Adrenal gland (tissue), 12 donors: Measurements from ENCODE around the gene ZKSCAN8. TPM values are rescaled to one million over a fixed set of nuclear protein-coding genes. Genes with fewer than 3 reads are reported as not detected.
"Not testable (repeated sequence)": the region's sequence is repeated elsewhere in the genome, so short reads cannot be mapped to it uniquely, and the experiment has no call there.

ENCODE experiments used
- DNase-seq, 7 donors: peaks; one replicate each; pipeline ENCODE4 v3.0.0-alpha.2; 2019 to 2020
- H3K27ac ChIP-seq, 5 donors: fragments of 200-600 bp; sonication (generic) in 4 of 5; 1 replicate in 3 of 5; 2 replicates in 2 of 5; pipeline versions ENCODE4 v1.5.1 to v1.8.0; 2016 to 2020; ENCODE audit warnings: mild to moderate bottlenecking in 1 of 5
- H3K27me3 ChIP-seq: fragments of 200-600 bp; 2 replicates; pipeline ENCODE4 v1.8.0; 2021
- H3K36me3 ChIP-seq, 2 donors: fragments of 200-600 bp; replicated peaks in 1 of 2; 1 replicate in 1 of 2; 2 replicates in 1 of 2; pipeline versions ENCODE4 v1.5.1 to v1.8.0; 2018 to 2022
- H3K4me1 ChIP-seq, 2 donors: fragments of 200-600 bp; replicated peaks in 1 of 2; 1 replicate in 1 of 2; 2 replicates in 1 of 2; pipeline versions ENCODE4 v1.5.1 to v1.8.0; 2018 to 2021
- H3K4me3 ChIP-seq, 4 donors: fragments of 200-600 bp; sonication (generic) in 3 of 4; one replicate each; pipeline ENCODE4 v1.5.1; 2016 to 2018
- H3K9me3 ChIP-seq, 3 donors: fragments of 200-600 bp; sonication (generic) in 1 of 3; replicated peaks in 1 of 3; 1 replicate in 2 of 3; 2 replicates in 1 of 3; pipeline versions ENCODE4 v1.5.1 to v1.8.0; 2016 to 2021
- CTCF ChIP-seq, 6 experiments: fragments of 450-650 bp in 4 of 6; fragments of 200-600 bp in 2 of 6; sonication (generic) in 1 of 6; IDR thresholded peaks; 1 replicate in 5 of 6; 2 replicates in 1 of 6; pipeline versions ENCODE4 v1.5.1 to v1.8.0; 2016 to 2021; ENCODE audit warnings: antibody characterized with exemption in 6 of 6, mild to moderate bottlenecking in 2 of 6, moderate library complexity in 1 of 6
- POLR2A ChIP-seq, 2 donors: fragments of 450-650 bp; IDR thresholded peaks; one replicate each; pipeline ENCODE4 v1.6.1; 2017; ENCODE audit warnings: antibody characterized with exemption in 2 of 2, mild to moderate bottlenecking in 2 of 2, moderate library complexity in 1 of 2
- WGBS, 4 donors: extraction: QIAGEN DNeasy Blood & Tissue Kit in 2 of 4; methylation state at CpG; one replicate each; pipeline versions ENCODE4 v1.1.5 to v1.1.7; 2013 to 2017; 5-methylcytosine and 5-hydroxymethylcytosine counted together
- intact Hi-C, 2 donors: fragments of 100-400 bp; cut with DNase I; formaldehyde crosslinking; loops; one replicate each; pipeline versions ENCODE4 v1.14.1 to v1.15.0; 2022 to 2023
- polyA plus RNA-seq, 3 donors: library from polyadenylated mRNA; stranded (reverse); fragments of 200-250 nt in 2 of 3; fragments of 350-450 nt in 1 of 3; fragmentation: Illumina TruSeq in 1 of 3; extraction: RNeasy Lipid Tissue Mini Kit (QIAGEN cat#74804) in 1 of 3; gene quantifications; one replicate each; pipeline ENCODE4 v1.2.3, GENCODE V29; 2013 to 2014
- total RNA-seq, 9 donors: library from RNA; depleted of rRNA in 4 of 9; stranded (reverse); fragments of >200 nt in 4 of 9; fragments of 120-200 nt in 1 of 9; fragmentation: NEBNext Ultra II Directional in 1 of 9; extraction: Animal tissue kit (Norgen Biotek cat#: 25700) in 1 of 9; gene quantifications; one replicate each; pipeline versions ENCODE4 v1.1.0 to v1.2.4, GENCODE V29; 2013 to 2023
- donor health status: healthy with polysubstance abuse.
- donor health status: Bipolar disorder and iron deficiency.
- donor health status: DM: yes; HTN: yes; CAD: no.
- donor health status: DM: no; HTN: no; CAD: no.
- donor health status: DM: no; HTN: no; CAD: no.
- donor health status: DM: yes; HTN: yes; CAD: no.

Gene ZKSCAN8
- total and polyA plus RNA-seq, 12 donors, result 3.5 to 26.1 (median 19.1) TPM

GRCh38 chr6:28117386-28118050, 24.2 kb upstream of the ZKSCAN8 start:
- Histone ChIP-seq H3K27me3 (no peaks in the 10 kb centered on the region), H3K27ac (no peak overlapping the region), H3K36me3 (peaks cover 0 to 41% of the 10 kb centered on the region in 2 donors), H3K4me1 (no peaks in the 10 kb centered on the region), H3K9me3 (no peaks in the 10 kb centered on the region), H3K4me3 (no peak overlapping the region)
- intact Hi-C loops, result no loop called here
- no peak for DNase-seq
- TF ChIP-seq CTCF (IDR thresholded peaks at IDR 0.05) (no peak), POLR2A (IDR thresholded peaks at IDR 0.05) (no peak)
- WGBS, 4 donors, result 95 to 99% (median 96%) methylated on average over 2 of the region's 2 CpGs

GRCh38 chr6:28118217-28118616, 23.5 kb upstream of the ZKSCAN8 start:
- intact Hi-C loops, result no loop called here
- Histone ChIP-seq H3K27me3 (no peaks in the 10 kb centered on the region), H3K4me1 (no peaks in the 10 kb centered on the region), H3K27ac (no peak overlapping the region), H3K36me3 (peaks cover 0 to 41% of the 10 kb centered on the region in 2 donors), H3K4me3 (no peak overlapping the region), H3K9me3 (no peaks in the 10 kb centered on the region)
- DNase-seq, result no peak
- TF ChIP-seq POLR2A (IDR thresholded peaks at IDR 0.05), result no peak
- TF ChIP-seq CTCF (IDR thresholded peaks at IDR 0.05), result no peak
- WGBS, 4 donors, result 76 to 92% (median 84%) methylated on average over 1 of the region's 1 CpG

- DNase-seq, result no peak
- intact Hi-C loops, result no loop called here
- no peak overlapping the region for H3K27ac ChIP-seq
- 87 to 97% (median 93%) methylated on average over 2 of the region's 2 CpGs for WGBS, 4 donors
- no peak overlapping the region for H3K4me3 ChIP-seq
- no peak for TF ChIP-seq POLR2A (IDR thresholded peaks at IDR 0.05)
- no peak for TF ChIP-seq CTCF (IDR thresholded peaks at IDR 0.05)
- H3K9me3 ChIP-seq, result no peaks in the 10 kb centered on the region
- peaks cover 4 to 18% of the 10 kb centered on the region in 2 donors for H3K4me1 ChIP-seq
- no peaks in the 10 kb centered on the region for H3K27me3 ChIP-seq
- peaks cover 0 to 20% of the 10 kb centered on the region in 2 donors for H3K36me3 ChIP-seq
Observed at GRCh38 chr6:28121876-28122275, 19.8 kb upstream of the ZKSCAN8 start.

GRCh38 chr6:28122283-28122682, 19.4 kb upstream of the ZKSCAN8 start:
- Histone ChIP-seq H3K4me1 (peaks cover 4 to 18% of the 10 kb centered on the region in 2 donors), H3K36me3 (peaks cover 0 to 23% of the 10 kb centered on the region in 2 donors)
- H3K27me3 ChIP-seq, H3K9me3 ChIP-seq, H3K4me3 ChIP-seq, intact Hi-C loops, DNase-seq, H3K27ac ChIP-seq: not testable (repeated sequence)
- 86 to 98% (median 91%) methylated on average over 5 of the region's 5 CpGs for WGBS, 4 donors
